ENCODE data around the gene SBNO2. TPM values are rescaled to one million over a fixed set of nuclear protein-coding genes. Genes with fewer than 3 reads are reported as not detected.

SBNO2 gene
- polyA plus RNA-seq, 4 donors, result 10.6 to 21.1 (median 15.1) TPM

GRCh38 chr19:1170938-1171754 is 2.9 kb downstream of the SBNO2 start:
- DNase-seq (ENCODE audit: low read depth in 4 of 4, low spot score in 3 of 4), result no peak

GRCh38 chr19:1169921-1170885 is 3.9 kb downstream of the SBNO2 start:
- no peak for DNase-seq (ENCODE audit: low read depth in 4 of 4, low spot score in 3 of 4)

GRCh38 chr19:1169411-1169791 is 4.7 kb downstream of the SBNO2 start:
- no peak for DNase-seq (ENCODE audit: low read depth in 4 of 4, low spot score in 3 of 4)

GRCh38 chr19:1168572-1169410 is 5.3 kb downstream of the SBNO2 start:
- no peak for DNase-seq (ENCODE audit: low read depth in 4 of 4, low spot score in 3 of 4)

GRCh38 chr19:1167687-1168571 is 6.1 kb downstream of the SBNO2 start:
- no peak for DNase-seq (ENCODE audit: low read depth in 4 of 4, low spot score in 3 of 4)

GRCh38 chr19:1166872-1167573 is 7.0 kb downstream of the SBNO2 start:
- DNase-seq (ENCODE audit: low read depth in 4 of 4, low spot score in 3 of 4), result no peak

GRCh38 chr19:1164684-1165531 is 9.2 kb downstream of the SBNO2 start:
- DNase-seq (ENCODE audit: low read depth in 4 of 4, low spot score in 3 of 4), result no peak

GRCh38 chr19:1163934-1164683 is 10.0 kb downstream of the SBNO2 start:
- DNase-seq (ENCODE audit: low read depth in 4 of 4, low spot score in 3 of 4), result no peak

GRCh38 chr19:1163283-1163933 is 10.7 kb downstream of the SBNO2 start:
- no peak for DNase-seq (ENCODE audit: low read depth in 4 of 4, low spot score in 3 of 4)

- DNase-seq (ENCODE audit: low read depth in 4 of 4, low spot score in 3 of 4), result no peak
Measured at GRCh38 chr19:1162404-1163282, 11.4 kb downstream of the SBNO2 start.

- DNase-seq (ENCODE audit: low read depth in 4 of 4, low spot score in 3 of 4), result no peak
Measured at GRCh38 chr19:1161716-1162115, 12.4 kb downstream of the SBNO2 start.

GRCh38 chr19:1159864-1160595 is 14.0 kb downstream of the SBNO2 start:
- no peak for DNase-seq (ENCODE audit: low read depth in 4 of 4, low spot score in 3 of 4)

- no peak for DNase-seq (ENCODE audit: low read depth in 4 of 4, low spot score in 3 of 4)
Measured at GRCh38 chr19:1158885-1159448, 15.1 kb downstream of the SBNO2 start.

GRCh38 chr19:1157931-1158884 is 15.9 kb downstream of the SBNO2 start:
- DNase-seq (ENCODE audit: low read depth in 4 of 4, low spot score in 3 of 4), result no peak

All from left renal pelvis (tissue), 4 donors.